Activated naive CD8-positive, alpha-beta T cell treated with anti-CD3 and anti-CD28 coated beads, Interleukin-2, amount 50 U/mL, for 16 hours (primary cell): ENCODE results near the gene SCFD1.
"Not testable (repeated sequence)": the region's sequence is repeated elsewhere in the genome, so short reads cannot be mapped to it uniquely, and the experiment has no call there.

ENCODE experiments used
- DNase-seq: peaks from one replicate; pipeline ENCODE4 v3.0.0-alpha.2; 2020; ENCODE audit warnings: low read depth, low spot score

The SCFD1 gene

DNA sequence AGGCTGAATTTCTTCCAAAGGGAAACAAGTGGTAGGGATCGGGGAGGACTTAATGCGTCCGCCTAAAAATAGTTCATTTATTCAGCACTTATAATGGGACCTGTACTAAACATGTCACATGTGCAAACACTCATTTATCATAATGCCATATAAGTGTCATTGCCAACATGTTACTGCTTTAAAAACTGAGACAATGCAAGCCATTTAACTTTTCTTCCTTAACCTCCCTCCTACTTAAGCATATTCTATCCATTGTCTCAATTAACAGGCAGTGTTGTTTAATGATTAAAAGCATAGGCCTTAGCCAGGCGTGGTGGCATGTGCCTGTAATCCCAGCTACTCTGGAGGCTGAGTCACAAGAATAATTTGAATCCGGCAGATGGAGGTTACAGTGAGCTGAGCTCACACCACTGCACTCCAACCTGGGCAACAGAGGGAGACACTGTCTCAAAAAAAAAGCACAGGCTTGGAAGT, 13.5 kb upstream of the SCFD1 start:
- DNase-seq = no peak

DNA sequence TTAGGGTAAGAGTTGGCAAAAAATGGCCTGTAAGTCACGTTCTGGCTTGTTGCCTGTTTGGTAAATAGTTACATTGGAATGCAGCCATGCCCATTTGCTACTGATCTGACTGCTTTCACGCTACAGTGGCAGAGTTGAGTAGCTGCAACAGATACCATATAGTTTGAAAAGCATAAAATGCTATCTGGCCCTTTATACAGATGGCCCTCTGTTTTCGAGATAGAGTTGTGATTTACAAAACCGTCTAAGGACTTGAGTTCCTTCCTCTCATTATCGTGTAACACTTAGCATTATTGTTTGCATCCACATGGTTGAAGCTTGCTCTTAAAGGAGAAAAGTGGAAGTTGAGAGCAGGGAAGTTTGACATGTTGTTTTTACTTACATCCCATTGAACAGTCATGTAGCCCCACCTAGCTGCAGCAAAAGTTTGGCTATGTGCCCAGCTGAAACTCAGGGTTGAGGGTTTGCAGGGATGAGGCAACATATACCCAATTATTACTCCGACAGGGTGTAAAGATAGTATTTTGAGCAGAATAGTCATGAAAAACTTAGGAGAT, 11.3 kb upstream of the SCFD1 start:
- no peak for DNase-seq

DNA sequence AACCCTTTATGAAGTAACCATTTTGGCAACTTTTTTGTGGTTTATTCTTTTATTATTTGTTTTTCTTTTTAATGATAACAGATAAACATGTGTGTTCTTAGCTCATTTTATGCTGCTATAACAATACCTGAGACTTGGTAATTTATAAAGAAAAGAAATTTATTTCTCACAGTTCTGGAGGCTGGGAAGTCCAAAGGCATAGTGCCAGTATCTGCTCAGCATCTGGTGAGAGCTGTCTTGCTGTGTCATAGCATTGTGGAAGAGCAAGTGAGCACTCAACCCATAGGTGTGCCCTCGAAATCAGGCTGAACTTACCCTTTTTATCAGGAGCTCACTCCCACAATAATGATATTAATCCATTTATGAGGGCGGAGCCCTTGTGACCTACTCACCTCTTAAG, 8.0 kb upstream of the SCFD1 start:
- DNase-seq = no peak

DNA sequence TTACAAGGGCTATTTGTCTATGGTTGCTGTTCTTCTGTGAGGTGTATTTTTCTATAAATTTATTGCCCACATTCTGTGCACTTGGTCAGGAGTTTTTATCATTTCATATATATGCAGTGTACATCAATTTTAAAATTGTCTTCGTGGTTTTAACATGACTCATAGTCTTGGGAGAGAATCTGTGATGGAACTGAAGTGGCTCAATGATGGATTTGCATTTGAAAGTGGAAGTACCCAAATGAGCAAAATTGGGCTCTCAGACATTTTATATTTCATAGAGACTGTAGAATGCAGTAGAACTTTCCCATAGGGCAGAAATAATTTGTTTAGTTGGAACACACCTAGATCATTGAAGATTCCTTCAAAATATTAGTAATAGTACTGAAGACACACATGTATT, 1.9 kb upstream of the SCFD1 start:
- DNase-seq = no peak

DNA sequence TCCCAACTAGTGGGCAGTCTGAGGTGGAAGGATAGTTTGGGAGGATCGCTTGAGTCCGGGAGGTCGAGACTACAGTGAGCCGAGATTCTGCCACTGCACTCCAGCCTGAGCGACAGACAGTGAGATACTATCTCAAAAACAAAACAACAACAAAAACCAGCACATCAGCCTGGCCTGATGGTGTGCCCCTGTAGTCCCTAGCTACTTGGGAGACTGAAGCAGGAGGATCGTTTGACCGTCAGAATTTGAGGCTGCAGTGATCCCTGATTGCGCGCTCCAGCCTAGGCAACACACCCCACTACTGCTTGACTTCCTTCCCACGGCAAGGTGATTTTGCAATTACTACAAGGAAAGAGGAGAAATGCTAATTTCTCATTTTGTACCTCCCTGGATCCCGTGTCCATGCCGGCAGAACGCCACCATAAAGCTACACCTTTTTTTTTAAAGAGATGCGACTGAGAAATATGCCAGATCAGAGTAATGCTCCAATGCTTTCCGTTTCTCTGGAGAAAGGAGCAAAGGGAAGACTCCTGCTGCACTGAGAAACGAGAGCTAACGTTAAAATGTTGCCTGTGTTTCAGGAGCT, 672 bp upstream of the SCFD1 start:
- no peak for DNase-seq

DNA sequence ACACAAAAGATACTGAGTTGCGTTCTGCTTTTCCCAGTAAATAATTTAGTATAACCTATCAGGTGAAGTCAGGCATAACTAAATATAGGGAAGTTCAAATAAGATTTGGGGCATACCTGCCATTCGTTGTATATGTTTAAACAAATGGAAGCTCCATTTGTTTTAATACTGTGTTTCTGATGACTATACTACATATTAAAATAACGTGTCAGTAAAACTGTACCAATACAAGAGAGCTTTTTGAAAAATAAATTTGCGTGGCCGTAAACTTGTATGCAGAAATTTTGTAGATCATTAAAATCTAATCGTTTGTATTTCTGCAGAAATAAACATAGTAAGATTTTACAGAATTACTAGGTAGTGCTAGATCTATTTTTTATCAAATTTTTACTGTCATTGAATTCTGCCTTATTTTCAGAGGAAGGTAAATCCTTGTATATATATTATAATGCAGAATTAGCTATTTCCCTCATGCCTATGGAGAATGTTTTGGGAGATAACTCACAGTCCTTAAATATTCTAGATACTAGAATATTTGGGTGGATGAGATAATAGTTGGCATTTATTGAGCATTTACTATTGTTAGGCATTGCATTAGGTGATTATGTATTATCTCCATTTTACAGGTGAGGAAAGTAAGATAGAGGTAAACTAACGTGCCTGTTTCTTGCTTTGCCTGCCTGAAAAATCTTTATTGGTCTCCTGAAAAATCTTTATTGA, 1.5 kb downstream of the SCFD1 start:
- no peak for DNase-seq

DNA sequence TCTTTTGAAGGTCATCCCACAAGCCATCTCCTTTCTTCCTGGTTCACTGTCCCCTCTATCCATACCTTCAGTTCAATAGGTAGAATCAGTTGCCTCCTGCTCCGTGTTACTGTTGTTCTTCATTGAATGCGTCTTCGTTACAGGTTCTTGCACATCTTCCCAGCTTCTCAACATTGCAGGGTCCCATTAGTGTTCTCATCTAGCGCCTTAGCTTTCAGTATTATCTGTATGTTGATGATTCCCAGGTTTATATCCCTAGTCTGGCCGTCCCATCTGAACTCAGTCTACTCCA, 2.0 kb downstream of the SCFD1 start:
- DNase-seq = no peak

DNA sequence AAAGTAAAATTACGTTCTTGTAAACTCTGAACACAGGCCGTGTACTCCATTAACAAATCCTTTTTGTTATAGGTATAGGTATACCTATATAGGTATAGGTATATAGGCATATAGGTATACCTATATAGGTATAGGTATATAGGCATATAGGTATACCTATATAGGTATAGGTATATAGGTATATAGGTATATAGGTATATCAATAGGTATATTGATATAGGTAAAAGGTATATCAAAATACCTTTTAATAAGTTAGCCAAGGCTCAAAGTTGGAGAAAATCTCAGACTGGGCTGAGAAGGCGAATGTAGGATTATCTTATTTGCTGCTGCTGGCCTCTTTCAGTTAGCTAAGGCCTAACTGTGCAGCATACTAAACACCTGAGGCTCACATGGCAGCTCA, 3.4 kb downstream of the SCFD1 start:
- no peak for DNase-seq

DNA sequence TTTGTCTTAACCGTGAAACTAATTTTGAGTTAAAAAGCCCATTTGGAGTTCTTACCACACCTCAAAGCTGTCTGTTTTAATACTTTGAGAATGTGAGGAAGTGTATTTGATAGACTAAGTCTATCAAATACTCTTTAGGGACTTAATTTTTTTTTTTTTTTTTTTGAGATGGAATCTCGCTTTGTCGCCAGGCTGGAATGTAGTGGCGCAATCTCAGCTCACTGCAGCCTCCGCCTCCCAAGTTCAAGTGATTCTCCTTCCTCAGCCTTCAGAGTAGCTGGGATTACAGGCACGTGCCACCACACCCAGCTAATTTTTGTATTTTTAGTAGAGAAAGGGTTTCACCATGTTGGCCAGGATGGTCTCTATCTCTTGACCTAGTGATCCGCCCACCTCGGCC, 7.3 kb downstream of the SCFD1 start:
- not testable (repeated sequence) for DNase-seq

DNA sequence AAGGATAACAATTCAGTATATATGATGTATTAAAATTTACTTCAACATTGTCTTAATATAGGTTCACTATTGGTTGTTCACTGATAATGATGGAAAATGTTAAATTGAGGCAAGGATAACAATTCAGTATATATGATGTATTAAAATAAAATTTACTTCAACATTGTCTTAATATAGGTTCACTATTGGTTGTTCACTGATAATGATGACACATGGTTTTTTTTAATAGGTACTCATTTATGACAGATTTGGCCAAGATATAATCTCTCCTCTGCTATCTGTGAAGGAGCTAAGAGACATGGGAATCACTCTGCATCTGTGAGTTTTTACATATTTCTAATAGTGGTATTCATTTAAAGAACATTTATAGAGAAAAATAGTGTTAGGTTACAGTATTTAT, 8.1 kb downstream of the SCFD1 start:
- DNase-seq = no peak

DNA sequence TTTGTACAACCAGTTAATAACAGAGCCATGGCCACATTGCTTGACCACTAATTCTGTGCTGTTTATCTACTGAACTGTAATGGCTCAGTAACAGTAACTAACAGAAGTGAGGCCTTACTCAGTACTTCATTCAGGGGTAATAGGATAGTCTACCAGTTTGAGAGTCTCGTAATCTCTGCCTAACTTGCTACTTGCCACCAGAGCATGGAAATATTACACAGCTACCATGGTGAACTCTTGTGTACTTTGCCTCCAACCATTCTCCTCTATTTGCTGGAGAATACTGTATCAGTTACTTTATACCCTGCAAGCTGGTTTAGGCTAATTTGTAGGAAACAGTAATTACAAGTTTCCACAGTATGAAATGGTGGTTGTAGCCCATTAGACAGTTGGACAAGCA, 10.6 kb downstream of the SCFD1 start:
- no peak for DNase-seq

DNA sequence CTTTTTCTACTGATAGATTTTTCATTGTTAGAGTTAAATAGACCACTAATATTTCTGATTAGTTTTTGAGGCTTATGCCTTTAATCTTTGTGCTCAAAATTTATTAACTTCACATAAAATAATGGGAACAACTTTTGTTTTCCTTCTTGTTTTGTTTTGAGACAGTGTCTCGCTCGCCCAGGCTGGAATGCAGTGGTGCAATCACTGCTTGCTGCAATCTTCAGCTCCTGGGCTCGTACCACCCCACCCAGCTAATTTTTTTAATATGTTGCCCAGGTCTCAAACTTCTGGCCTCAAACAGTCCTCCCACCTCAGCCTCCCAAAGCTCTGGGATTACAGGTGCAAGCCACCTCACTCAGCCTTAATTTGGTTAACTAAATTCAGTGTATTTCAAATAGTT, 16.8 kb downstream of the SCFD1 start:
- no peak for DNase-seq

DNA sequence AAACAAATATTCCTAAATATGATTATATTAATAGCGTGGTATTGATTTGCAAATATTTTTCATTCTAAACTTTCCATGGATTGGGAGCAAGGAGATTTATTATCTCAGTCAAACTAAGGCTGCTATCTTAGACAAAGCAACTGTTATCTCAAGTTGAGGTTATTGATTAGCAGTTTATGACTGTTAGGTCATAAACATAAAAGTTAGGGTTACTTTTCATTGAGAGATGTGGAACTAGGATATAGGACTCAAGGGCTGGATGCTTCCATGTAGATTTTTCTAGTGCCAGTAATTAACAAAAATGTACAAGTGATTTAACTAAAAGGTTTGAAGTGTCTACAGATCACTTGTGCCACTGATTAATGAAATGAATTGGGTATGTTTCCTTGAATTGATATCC, 19.1 kb downstream of the SCFD1 start:
- no peak for DNase-seq

DNA sequence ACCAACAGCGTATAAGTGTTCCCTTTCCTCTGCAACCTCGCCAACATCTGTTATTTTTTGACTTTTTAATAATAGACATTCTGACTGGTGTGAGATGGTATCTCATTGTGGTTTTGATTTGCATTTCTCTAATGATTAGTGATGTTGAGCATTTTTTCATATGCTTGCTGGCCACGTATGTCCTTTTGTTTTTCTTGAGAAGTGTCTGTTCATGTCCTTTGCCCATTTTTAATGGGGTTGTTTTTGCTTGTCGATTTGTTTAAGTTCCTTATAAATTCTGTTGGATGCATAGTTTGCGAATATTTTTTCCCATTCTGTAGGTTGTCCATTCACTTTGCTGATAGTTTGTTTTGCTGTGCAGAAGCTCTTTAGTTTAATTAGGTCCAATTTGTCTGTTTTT, 22.3 kb downstream of the SCFD1 start:
- not testable (repeated sequence) for DNase-seq

DNA sequence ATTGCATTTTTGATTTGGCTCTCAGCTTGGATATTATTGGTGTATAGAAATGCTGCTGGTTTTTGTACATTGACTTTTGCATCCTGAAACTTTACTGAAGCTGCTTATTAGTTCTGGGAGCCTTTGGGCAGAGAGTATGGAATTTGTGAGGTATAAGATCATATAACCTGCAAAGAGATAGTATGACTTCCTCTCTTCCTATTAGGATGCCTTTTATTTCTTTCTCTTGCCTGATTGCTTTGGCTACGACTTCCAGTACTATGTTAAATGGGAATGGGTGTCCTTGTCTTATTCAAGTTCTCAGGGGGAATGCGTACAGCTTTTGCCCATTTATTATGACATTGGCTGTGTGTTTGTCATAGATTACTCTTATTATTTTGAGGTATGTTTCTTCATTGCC, 23.5 kb downstream of the SCFD1 start:
- DNase-seq = no peak

DNA sequence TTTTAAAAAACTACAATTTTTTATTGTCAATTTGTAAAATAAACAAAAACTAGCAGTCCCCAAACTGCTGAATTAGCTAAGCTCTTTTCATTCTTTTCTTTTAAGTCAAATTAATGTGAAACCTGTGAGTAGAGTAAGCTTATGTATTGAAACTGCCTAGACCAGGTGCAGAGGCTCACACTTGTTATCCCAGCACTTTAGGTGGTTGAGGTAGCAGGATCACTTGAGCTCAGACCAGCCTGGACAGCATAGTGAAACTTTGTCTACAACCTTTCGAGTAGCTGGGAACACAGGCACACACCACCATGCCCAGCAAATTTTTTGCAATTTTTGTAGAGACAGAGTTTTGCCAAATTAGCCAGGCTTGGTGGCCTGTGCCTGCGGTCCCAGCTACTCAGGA, 26.4 kb downstream of the SCFD1 start:
- no peak for DNase-seq

DNA sequence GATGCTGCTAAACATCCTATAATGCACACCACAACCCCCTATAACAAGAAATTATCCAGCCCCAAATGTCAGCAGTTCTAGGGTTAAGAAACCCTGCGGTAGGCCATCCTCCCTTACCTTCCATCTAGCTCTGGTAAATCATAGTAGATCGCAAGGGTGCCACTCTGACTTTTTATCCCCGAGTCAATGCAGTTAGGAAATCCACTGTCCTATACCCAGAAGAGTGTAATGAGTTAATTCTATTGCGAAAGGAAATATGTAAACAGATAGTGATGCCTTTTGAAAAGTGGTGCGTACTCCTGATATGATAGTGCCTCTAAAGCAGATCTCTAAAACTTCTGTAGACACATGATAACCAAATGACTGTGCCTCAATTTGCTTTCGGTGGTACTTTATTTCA, 29.8 kb downstream of the SCFD1 start:
- no peak for DNase-seq

DNA sequence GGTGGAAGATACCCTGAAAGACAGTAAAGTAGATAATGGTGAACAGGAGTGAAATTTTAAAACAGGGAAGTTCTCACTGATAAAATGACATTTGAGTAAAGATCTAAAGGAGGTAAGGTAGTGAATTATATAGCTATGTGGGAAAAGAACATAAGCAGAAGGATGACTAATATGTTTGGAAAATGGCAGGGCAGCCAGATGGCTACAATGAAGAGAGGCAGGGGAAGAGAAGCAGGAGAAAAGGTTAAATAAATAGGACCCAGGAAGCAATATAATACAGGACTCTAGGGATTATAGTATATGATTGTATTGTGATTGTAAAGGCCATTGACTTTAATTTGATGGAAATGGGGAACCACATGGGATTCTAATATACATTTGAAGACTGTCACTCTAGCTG, 33.0 kb downstream of the SCFD1 start:
- no peak for DNase-seq

DNA sequence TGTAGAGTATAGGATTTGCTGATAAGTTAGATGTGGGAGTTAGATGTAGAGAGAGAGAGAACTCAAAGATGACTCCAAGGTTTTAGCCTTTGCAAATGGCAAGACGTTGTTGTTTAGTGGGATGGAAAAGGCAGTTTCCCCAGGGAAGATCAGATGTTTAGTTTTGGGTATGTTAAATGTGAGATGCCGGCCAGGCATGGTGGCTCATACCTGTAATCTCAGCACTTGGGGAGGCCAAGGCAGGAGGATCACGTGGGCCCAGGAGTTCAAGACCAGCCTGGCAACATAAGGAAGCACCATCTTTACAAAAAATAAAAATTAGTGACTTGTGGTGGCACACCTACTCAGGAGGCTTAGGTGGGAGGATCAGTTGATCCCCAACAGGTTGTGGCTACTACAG, 33.5 kb downstream of the SCFD1 start:
- DNase-seq = no peak

DNA sequence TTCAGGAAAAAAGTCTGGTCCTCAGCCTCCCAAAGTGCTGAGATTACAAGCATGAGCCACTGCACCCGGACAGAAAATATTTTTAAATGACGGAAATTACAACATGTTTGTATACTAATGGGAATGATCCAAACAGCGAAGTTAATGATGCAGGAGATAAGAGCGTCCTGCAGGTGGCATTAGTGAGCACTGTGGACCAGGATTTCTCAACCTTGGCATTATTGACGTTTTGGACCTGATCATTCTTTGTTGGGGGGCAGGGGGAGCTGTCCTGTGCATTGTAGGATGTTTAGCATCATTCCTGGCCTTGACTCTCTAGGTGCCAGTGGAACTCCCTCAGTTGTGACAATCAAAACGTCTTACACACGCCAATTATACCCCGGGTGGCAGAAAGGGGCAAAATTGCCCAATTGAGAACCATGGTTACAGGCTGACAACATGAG, 34.1 kb downstream of the SCFD1 start:
- no peak for DNase-seq

DNA sequence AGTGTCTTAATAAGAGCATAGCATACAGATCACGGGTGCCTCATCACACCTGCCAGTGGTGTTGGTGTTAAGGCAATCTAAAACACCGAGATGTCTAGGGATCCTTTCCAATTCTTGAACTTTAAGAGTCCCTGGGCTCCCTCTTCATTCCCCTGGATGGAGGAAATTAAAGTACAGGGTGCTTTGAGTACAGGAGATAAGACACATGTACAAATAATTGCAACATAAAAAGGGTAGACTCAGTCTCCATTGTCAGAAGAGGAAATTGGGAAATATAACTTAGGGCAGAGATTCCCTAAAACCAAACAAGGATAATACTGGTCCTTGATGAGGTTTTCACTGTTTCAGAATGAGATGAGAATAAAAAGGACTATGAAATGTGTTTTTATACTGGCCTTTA, 34.9 kb downstream of the SCFD1 start:
- no peak for DNase-seq

DNA sequence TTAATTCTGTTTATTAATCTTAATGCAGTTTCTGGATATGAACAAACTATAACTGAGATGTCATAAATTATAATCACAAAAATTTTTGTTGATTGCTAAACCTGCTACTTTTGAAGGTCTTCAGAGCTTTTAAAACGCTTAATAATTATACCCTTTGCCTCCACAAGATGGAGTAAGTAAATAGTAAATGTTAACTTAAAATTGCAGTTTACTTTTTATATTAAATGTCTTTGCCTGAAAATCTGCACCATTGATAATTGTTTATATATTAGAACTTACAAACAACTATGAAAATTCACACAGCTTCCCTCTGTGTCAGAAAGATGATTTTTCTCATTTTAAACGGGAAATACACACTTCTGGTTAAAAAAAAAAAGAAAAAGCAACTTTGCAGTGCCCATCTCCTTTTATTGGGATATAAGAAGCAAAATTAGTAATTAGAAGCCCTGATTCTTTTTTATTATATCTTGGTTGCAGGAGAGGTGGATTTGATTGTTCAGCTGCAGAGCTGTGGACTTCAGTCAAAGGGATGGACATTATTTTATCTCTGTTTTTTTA, 35.6 kb downstream of the SCFD1 start:
- no peak for DNase-seq

DNA sequence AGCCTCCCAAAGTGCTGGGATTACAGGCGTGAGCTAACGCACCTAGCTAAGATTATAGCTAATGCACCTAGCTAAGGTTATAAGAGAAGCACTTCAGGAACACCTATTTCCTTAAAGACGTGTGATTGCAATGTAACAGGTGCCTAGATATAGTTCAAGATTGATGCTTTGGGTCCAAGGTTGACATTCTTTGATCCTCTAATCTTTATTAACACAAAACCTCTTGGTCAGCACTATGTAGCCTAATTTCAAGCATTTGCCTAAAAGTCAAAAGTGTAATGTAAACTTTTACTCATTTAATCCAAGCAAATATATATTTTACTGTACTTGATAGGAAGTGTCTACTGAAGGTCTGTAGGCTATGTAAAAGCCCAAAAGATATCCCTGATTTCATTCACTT, 36.5 kb downstream of the SCFD1 start:
- DNase-seq = no peak
